B cell (primary cell): Measurements from ENCODE around the gene ANKRD23. TPM values are rescaled to one million over a fixed set of nuclear protein-coding genes. Genes with fewer than 3 reads are reported as not detected.

Source experiments
- ATAC-seq: fragments of 200-7000 bp; cut with Tn5 transposase; one replicate; pipeline ENCODE4 v1.10.0; 2021; ENCODE audit warnings: low read depth, mild to moderate bottlenecking, moderate number of reproducible peaks, moderate library complexity
- CTCF ChIA-PET: fragments of 350-600 bp; sonication (Branson Sonifier 250); formaldehyde crosslinking; loops from one replicate; lab custom pipeline; 2021; ENCODE audit warnings: antibody characterized with exemption, inconsistent platforms; lab: Charles Lee
- POLR2A ChIA-PET: fragments of 350-600 bp; sonication (Branson Sonifier 250); formaldehyde crosslinking; loops from one replicate; lab custom pipeline; 2021; ENCODE audit warnings: antibody characterized with exemption; lab: Charles Lee
- DNase-seq: peaks from one replicate; pipeline ENCODE4 v3.0.0; 2013
- H2AFZ ChIP-seq: 2 replicates; pipeline ENCODE4 v1.6.1; 2012; ENCODE audit warnings: mild to moderate bottlenecking, low read depth, low read length; ENCODE audit not compliant: insufficient read depth, poor library complexity, severe bottlenecking
- H3K27ac ChIP-seq, 2 donors: 1 replicate in 1 of 2; 2 replicates in 1 of 2; pipeline ENCODE4 v1.5.1; 2012 to 2013; ENCODE audit warnings: low read length in 2 of 2, mild to moderate bottlenecking in 2 of 2, moderate library complexity in 1 of 2
- H3K27me3 ChIP-seq, 4 experiments: fragments of 200-600 bp in 1 of 4; sonication (generic) in 1 of 4; replicated peaks in 1 of 4; 1 replicate in 2 of 4; 2 replicates in 2 of 4; pipeline versions ENCODE4 v1.6.1 to v1.7.0; 2013 to 2016; ENCODE audit warnings: low read length in 3 of 4, mild to moderate bottlenecking in 2 of 4, mixed read lengths in 1 of 4, moderate library complexity in 1 of 4; ENCODE audit not compliant: insufficient read depth in 4 of 4, control insufficient read depth in 3 of 4; ENCODE audit errors: control extremely low read depth in 1 of 4
- H3K36me3 ChIP-seq, 2 experiments: replicated peaks in 1 of 2; 1 replicate in 1 of 2; 2 replicates in 1 of 2; pipeline versions ENCODE4 v1.6.1 to v1.7.1; 2013; ENCODE audit warnings: low read length in 1 of 2; ENCODE audit not compliant: insufficient read depth in 2 of 2, control insufficient read depth in 1 of 2; ENCODE audit errors: control extremely low read depth in 1 of 2, extremely low read depth in 1 of 2
- H3K4me1 ChIP-seq, 2 donors: fragments of 200-600 bp in 1 of 2; sonication (generic) in 1 of 2; 1 replicate in 1 of 2; 2 replicates in 1 of 2; pipeline versions ENCODE4 v1.5.1 to v1.6.1; 2013 to 2017; ENCODE audit warnings: low read length in 2 of 2; ENCODE audit not compliant: control insufficient read depth in 2 of 2, insufficient read depth in 2 of 2
- H3K4me2 ChIP-seq: replicated peaks from 2 replicates; pipeline ENCODE3; 2012; ENCODE audit warnings: mild to moderate bottlenecking, low read depth, low read length; ENCODE audit not compliant: poor library complexity, severe bottlenecking
- H3K4me3 ChIP-seq, 5 experiments: fragments of 200-600 bp in 1 of 5; sonication (generic) in 1 of 5; 1 replicate in 3 of 5; 2 replicates in 2 of 5; pipeline versions ENCODE4 v1.5.1 to v1.7.0; 2011 to 2016; ENCODE audit warnings: low read length in 4 of 5, mild to moderate bottlenecking in 4 of 5, low read depth in 2 of 5, control low read depth in 1 of 5, moderate library complexity in 1 of 5; ENCODE audit not compliant: insufficient read depth in 1 of 5; ENCODE audit errors: control extremely low read depth in 1 of 5, extremely low read depth in 1 of 5
- H3K79me2 ChIP-seq: fragments of 200-600 bp; sonication (generic); one replicate; pipeline ENCODE4 v1.6.0; 2016; ENCODE audit warnings: low read length; ENCODE audit not compliant: control insufficient read depth, insufficient read depth
- H3K9ac ChIP-seq: fragments of 200-600 bp; sonication (generic); 2 replicates; pipeline ENCODE4 v1.6.1; 2017; ENCODE audit warnings: mild to moderate bottlenecking, low read length, moderate library complexity
- H3K9me3 ChIP-seq, 3 donors: one replicate each; pipeline versions ENCODE4 v1.6.1 to v1.7.1; 2013; ENCODE audit warnings: low read length in 2 of 3; ENCODE audit not compliant: control insufficient read depth in 2 of 3, insufficient read depth in 1 of 3; ENCODE audit errors: control extremely low read depth in 1 of 3
- H4K20me1 ChIP-seq: 2 replicates; pipeline ENCODE4 v1.6.0; 2012; ENCODE audit warnings: mild to moderate bottlenecking, low read length; ENCODE audit not compliant: insufficient read depth, control insufficient read depth, poor library complexity, severe bottlenecking
- H3K27ac Mint-ChIP-seq: one replicate; pipeline ENCODE4 v1.8.0; 2021; ENCODE audit warnings: mixed read lengths
- H3K27me3 Mint-ChIP-seq: one replicate; pipeline ENCODE4 v1.8.0; 2021; ENCODE audit warnings: mixed read lengths
- H3K4me1 Mint-ChIP-seq: one replicate; pipeline ENCODE4 v1.8.0; 2021; ENCODE audit warnings: mixed read lengths
- H3K4me3 Mint-ChIP-seq: one replicate; pipeline ENCODE4 v1.8.0; 2021; ENCODE audit warnings: mixed read lengths
- H3K9me3 Mint-ChIP-seq: one replicate; pipeline ENCODE4 v1.8.0; 2022; ENCODE audit warnings: mixed read lengths; ENCODE audit not compliant: insufficient read depth
- CTCF ChIP-seq: fragments of 200-600 bp; IDR thresholded peaks from one replicate; pipeline ENCODE4 v1.8.0; 2022; ENCODE audit warnings: antibody characterized with exemption, mild to moderate bottlenecking
- EZH2 ChIP-seq: IDR thresholded peaks from 2 replicates; pipeline ENCODE4 v1.6.1; 2012; ENCODE audit warnings: borderline replicate concordance, low read depth, mild to moderate bottlenecking, moderate library complexity, low read length; ENCODE audit not compliant: insufficient read depth, poor library complexity, severe bottlenecking
- WGBS: methylation state at CpG from one replicate; pipeline ENCODE4 v1.1.5; 2013; ENCODE audit warnings: missing lambda C conversion rate; ENCODE audit not compliant: insufficient coverage; 5-methylcytosine and 5-hydroxymethylcytosine counted together
- intact Hi-C: fragments of 100-400 bp; cut with micrococcal nuclease; formaldehyde crosslinking; loops from one replicate; pipeline ENCODE4 v1.10.0; 2022
- polyA plus RNA-seq: library from polyadenylated mRNA; depleted of rRNA; stranded (reverse); fragments of >200 nt; gene quantifications from 2 replicates; pipeline ENCODE4 v1.2.3, GENCODE V29; 2012
- total RNA-seq, 2 donors: library from RNA; stranded (reverse); fragments of 120-200 nt in 1 of 2; gene quantifications; 1 replicate in 1 of 2; 2 replicates in 1 of 2; pipeline versions ENCODE4 v1.2.3 to v1.2.4, GENCODE V29; 2013 to 2022

Gene ANKRD23
- total and polyA plus RNA-seq, 2 donors (not counting 1 experiment from before 2014, with no cell fraction given), result 8.8 to 11.3 TPM

DNA sequence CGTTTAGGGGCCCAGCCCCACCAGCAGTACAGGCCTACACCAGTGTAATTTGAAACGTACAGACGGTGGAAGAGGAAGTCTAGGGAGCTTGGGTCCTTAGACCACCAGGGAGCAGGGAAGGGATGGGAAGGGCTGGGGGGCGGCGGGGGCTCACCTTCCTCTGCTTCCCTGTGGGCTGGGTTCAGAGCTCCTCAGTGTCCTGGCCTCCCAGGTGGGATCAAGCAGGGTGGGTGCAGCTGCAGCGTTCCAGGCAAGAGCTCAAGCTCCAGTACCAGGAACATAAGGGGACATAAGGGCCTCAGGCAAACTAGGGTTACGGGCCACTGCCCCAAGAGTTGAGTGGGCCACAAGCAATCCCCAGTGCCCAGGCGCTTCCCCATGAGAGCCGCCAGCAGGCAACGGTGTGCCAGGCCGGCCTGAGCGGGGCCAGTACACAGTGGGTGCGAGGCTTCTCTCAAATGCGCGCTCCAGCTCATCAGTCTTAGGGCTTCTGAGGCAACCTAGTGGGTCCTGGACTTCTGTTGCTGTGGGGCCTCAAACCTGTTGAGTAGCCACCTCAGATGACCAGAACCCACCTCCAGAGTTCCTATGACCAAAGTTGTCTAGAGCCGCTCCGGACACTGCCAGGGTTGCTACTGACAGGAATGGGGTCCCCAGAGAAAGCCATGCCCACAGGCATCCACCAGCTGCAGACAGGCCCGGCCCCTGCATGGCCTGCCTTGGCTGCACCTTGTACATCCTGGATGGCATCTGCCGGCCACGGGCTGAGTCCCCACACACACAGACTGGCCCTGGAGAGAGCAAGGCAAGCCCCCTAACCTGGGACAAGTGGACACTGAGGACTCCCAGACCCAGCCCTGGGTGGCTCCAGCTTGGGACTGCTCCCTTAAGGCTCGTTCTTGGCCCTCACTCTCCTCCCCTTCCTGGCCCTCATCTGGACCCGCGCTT is 5.2 kb downstream of the ANKRD23 start:
- DNase-seq (no peak), ATAC-seq (no peak)
- peak overlapping the region; percentile 70 for H2AFZ ChIP-seq
- 85% methylated on average over 22 of the region's 23 CpGs for WGBS
- no peaks in the 10 kb centered on the region for H4K20me1 ChIP-seq
- no peaks in the 10 kb centered on the region for H3K27me3 ChIP-seq
- H3K9me3 ChIP-seq, result no peaks in the 10 kb centered on the region
- H3K9me3 Mint-ChIP-seq, result no peaks in the 10 kb centered on the region
- intact Hi-C loops, result loop anchor here (1.0 kb wide), 1 partner anchor 19 kb away; no protein-coding TSS in a partner anchor
- peaks cover 19% of the 10 kb centered on the region for H3K4me1 Mint-ChIP-seq
- H3K4me3 ChIP-seq, result peak overlapping the region in 4 of 5 experiments; percentile 34 to 51 (median 47)
- ChIA-PET POLR2A (interaction anchor here (1.4 to 2.4 kb wide), 2 partner anchors 19 to 22 kb away, joined by 6 to 8 read pairs; partner anchors contain the start of genes ANKRD39 and CNNM3), CTCF (interaction anchor here (0.8 to 1.7 kb wide), 6 partner anchors 19 to 112 kb away, joined by 3 to 11 read pairs (median 4); partner anchors contain the start of genes ANKRD39 and CNNM3)
- H3K27ac Mint-ChIP-seq, result peak overlapping the region; percentile 77
- peak overlapping the region; percentile 82 for H3K4me3 Mint-ChIP-seq
- H3K4me1 ChIP-seq, result peaks cover 10 to 18% of the 10 kb centered on the region in 2 donors
- H3K4me2 ChIP-seq, result peak overlapping the region; percentile 80
- no peaks in the 10 kb centered on the region for H3K27me3 Mint-ChIP-seq
- H3K36me3 ChIP-seq, result peaks cover 0 to 20% of the 10 kb centered on the region in 2 experiments
- H3K9ac ChIP-seq, result peak overlapping the region; percentile 55
- peak overlapping the region in 1 of 2 donors; percentile 42 for H3K27ac ChIP-seq
- no peak for TF ChIP-seq CTCF
- no peaks in the 10 kb centered on the region for H3K79me2 ChIP-seq

- CTCF ChIA-PET, result interaction anchor here (0.8 to 1.3 kb wide), 2 partner anchors 20 to 74 kb away, joined by 3 to 6 read pairs; partner anchors contain the start of gene ANKRD39
- WGBS, result 97% methylated on average over 9 of the region's 9 CpGs
Measured at GRCh38 chr2:96837575-96837974, 6.2 kb downstream of the ANKRD23 start.

More at GRCh38 chr2:96837575-96837974, 6.2 kb downstream of the ANKRD23 start:
- Histone ChIP-seq H3K4me2 (no peak overlapping the region), H3K36me3 (peaks cover 0 to 31% of the 10 kb centered on the region in 2 experiments), H3K27me3 (no peaks in the 10 kb centered on the region), H4K20me1 (no peaks in the 10 kb centered on the region), H3K9me3 (no peaks in the 10 kb centered on the region), H3K27ac (no peak overlapping the region), H3K4me3 (no peak overlapping the region), H3K9ac (no peak overlapping the region), H2AFZ (no peak overlapping the region), H3K79me2 (no peaks in the 10 kb centered on the region), H3K4me1 (peaks cover 10 to 22% of the 10 kb centered on the region in 2 donors)
- ATAC-seq (no peak), DNase-seq (no peak)
- H3K9me3 Mint-ChIP-seq, result no peaks in the 10 kb centered on the region
- peaks cover 24% of the 10 kb centered on the region for H3K4me1 Mint-ChIP-seq
- H3K27me3 Mint-ChIP-seq, result no peaks in the 10 kb centered on the region
- intact Hi-C loops, result no loop called here
- H3K27ac Mint-ChIP-seq, result no peak overlapping the region
- no peak overlapping the region for H3K4me3 Mint-ChIP-seq
- TF ChIP-seq CTCF, result no peak
- no peak for TF ChIP-seq EZH2
- POLR2A ChIA-PET, result no interaction called here
